Prostate gland (tissue), 2 donors: ENCODE data around the gene DNAH14.

Experiments used
- CTCF ChIP-seq, 4 experiments: fragments of 200-600 bp in 2 of 4; fragments of 450-650 bp in 2 of 4; sonication (generic) in 2 of 4; IDR thresholded peaks; 1 replicate in 3 of 4; 2 replicates in 1 of 4; pipeline ENCODE4 v1.5.1; 2016 to 2019; ENCODE audit warnings: antibody characterized with exemption in 4 of 4, mild to moderate bottlenecking in 2 of 4, moderate library complexity in 2 of 4
- POLR2A ChIP-seq: fragments of 450-650 bp; IDR thresholded peaks from one replicate; pipeline ENCODE4 v1.6.1; 2016; ENCODE audit warnings: antibody characterized with exemption, mild to moderate bottlenecking
- POLR2AphosphoS5 ChIP-seq: sonication (generic); formaldehyde crosslinking; IDR thresholded peaks from one replicate; pipeline ENCODE4 v1.6.1; 2017; ENCODE audit warnings: antibody characterized with exemption

GRCh38 chr1:225179686-225180085 is 250.2 kb downstream of the DNAH14 start:
- no peak for TF ChIP-seq CTCF (IDR thresholded peaks at IDR 0.05)
- TF ChIP-seq POLR2A, result no peak
- no peak for TF ChIP-seq POLR2AphosphoS5
